SKM-1 treated with dmso at 0.1 percent for 144 hours (cell line): Measurements from ENCODE around the gene SLC6A7.

Experiments
- DNase-seq: peaks from one replicate; lab custom pipeline; 2025; ENCODE audit not compliant: unreplicated experiment; lab: John Stamatoyannopoulos, UW

Gene SLC6A7

GRCh38 chr5:150155258-150156026, 34.4 kb upstream of the SLC6A7 start, which contains the start of gene PDGFRB:
Gene PDGFRB (minus strand): TSS chr5:150155845. CDS start chr5:150137047, 18,798 bp downstream.
- DNase-seq, result no peak

- no peak for DNase-seq
These were observed 33.9 kb upstream of the SLC6A7 start for GRCh38 chr5:150156027-150156368.

GRCh38 chr5:150156540-150156939, 33.3 kb upstream of the SLC6A7 start:
- no peak for DNase-seq

GRCh38 chr5:150157168-150157567, 32.7 kb upstream of the SLC6A7 start:
- DNase-seq, result no peak

GRCh38 chr5:150158170-150158949, 31.5 kb upstream of the SLC6A7 start:
- DNase-seq, result no peak

- DNase-seq, result no peak
These were observed 30.8 kb upstream of the SLC6A7 start for GRCh38 chr5:150159031-150159430.

- no peak for DNase-seq
These were observed 30.1 kb upstream of the SLC6A7 start for GRCh38 chr5:150159741-150160179.

- DNase-seq, result no peak
These were observed 29.3 kb upstream of the SLC6A7 start for GRCh38 chr5:150160448-150161081.

GRCh38 chr5:150161242-150162141, 28.4 kb upstream of the SLC6A7 start:
- peak; percentile 72 for DNase-seq

- no peak for DNase-seq
These were observed 27.7 kb upstream of the SLC6A7 start for GRCh38 chr5:150162142-150162513.

- DNase-seq, result no peak
These were observed 26.8 kb upstream of the SLC6A7 start for GRCh38 chr5:150163035-150163434.

- no peak for DNase-seq
These were observed 26.3 kb upstream of the SLC6A7 start for GRCh38 chr5:150163547-150164059.

GRCh38 chr5:150164211-150164980, 25.5 kb upstream of the SLC6A7 start:
- DNase-seq, result no peak

GRCh38 chr5:150166037-150166649, 23.7 kb upstream of the SLC6A7 start:
- no peak for DNase-seq

- no peak for DNase-seq
These were observed 23.0 kb upstream of the SLC6A7 start, which contains the start of gene CDX1 for GRCh38 chr5:150166650-150167511. Gene CDX1 (plus strand): TSS chr5:150166778. CDS start chr5:150166877, 99 bp downstream.

- DNase-seq, result no peak
These were observed 22.4 kb upstream of the SLC6A7 start for GRCh38 chr5:150167512-150167850.

GRCh38 chr5:150167908-150168307, 22.0 kb upstream of the SLC6A7 start:
- DNase-seq, result no peak

GRCh38 chr5:150168864-150169263, 21.0 kb upstream of the SLC6A7 start:
- no peak for DNase-seq
